T-helper 22 cell (primary cell): ENCODE data around the gene TLE1.
"Not testable (repeated sequence)": the region's sequence is repeated elsewhere in the genome, so short reads cannot be mapped to it uniquely, and the experiment has no call there.

Experiments
- DNase-seq: peaks from one replicate; pipeline ENCODE4 v3.0.0-alpha.2; 2020; ENCODE audit warnings: low read depth

TLE1 gene

GRCh38 chr9:81599837-81600236 lies 89.5 kb downstream of the TLE1 start:
- no peak for DNase-seq

GRCh38 chr9:81598811-81599210 lies 90.5 kb downstream of the TLE1 start:
- no peak for DNase-seq

- no peak for DNase-seq
These were observed 91.2 kb downstream of the TLE1 start for GRCh38 chr9:81598123-81598497.

GRCh38 chr9:81597419-81598122 lies 91.8 kb downstream of the TLE1 start:
- no peak for DNase-seq

- no peak for DNase-seq
These were observed 92.5 kb downstream of the TLE1 start for GRCh38 chr9:81596679-81597418.

- DNase-seq: no peak
These were observed 93.3 kb downstream of the TLE1 start for GRCh38 chr9:81595887-81596543.

- not testable (repeated sequence) for DNase-seq
These were observed 94.1 kb downstream of the TLE1 start for GRCh38 chr9:81595293-81595692.

GRCh38 chr9:81594415-81594814 lies 94.9 kb downstream of the TLE1 start:
- DNase-seq: no peak

GRCh38 chr9:81592887-81593266 lies 96.5 kb downstream of the TLE1 start:
- DNase-seq: no peak

- DNase-seq: no peak
These were observed 97.6 kb downstream of the TLE1 start for GRCh38 chr9:81591791-81592190.

GRCh38 chr9:81590688-81591087 lies 98.7 kb downstream of the TLE1 start:
- no peak for DNase-seq

GRCh38 chr9:81589819-81590218 lies 99.5 kb downstream of the TLE1 start:
- DNase-seq: no peak

- no peak for DNase-seq
These were observed 100.0 kb downstream of the TLE1 start for GRCh38 chr9:81589392-81589791.

GRCh38 chr9:81588148-81588871 lies 101.0 kb downstream of the TLE1 start:
- DNase-seq: no peak

GRCh38 chr9:81586786-81587185 lies 102.6 kb downstream of the TLE1 start:
- no peak for DNase-seq

- DNase-seq: no peak
These were observed 104.1 kb downstream of the TLE1 start for GRCh38 chr9:81585191-81585763.

- no peak for DNase-seq
These were observed 105.2 kb downstream of the TLE1 start for GRCh38 chr9:81584099-81584498.

- DNase-seq: no peak
These were observed 107.4 kb downstream of the TLE1 start for GRCh38 chr9:81581986-81582385.

- no peak for DNase-seq
These were observed 110.0 kb downstream of the TLE1 start for GRCh38 chr9:81579381-81579780.

GRCh38 chr9:81578606-81579005 lies 110.7 kb downstream of the TLE1 start:
- DNase-seq: no peak

GRCh38 chr9:81575956-81576355 lies 113.4 kb downstream of the TLE1 start:
- DNase-seq: no peak

- DNase-seq: no peak
These were observed 114.9 kb downstream of the TLE1 start for GRCh38 chr9:81574405-81574804.
